GF-D8 (cell line): ENCODE measurements around the gene KRT76.
"Not testable (repeated sequence)": the region's sequence is repeated elsewhere in the genome, so short reads cannot be mapped to it uniquely, and the experiment has no call there.

Source experiments
- DNase-seq: peaks from one replicate; lab custom pipeline; 2025; lab: John Stamatoyannopoulos, UW

KRT76 gene

GRCh38 chr12:52796839-52797528 is 19.8 kb upstream of the KRT76 start:
- DNase-seq = no peak

- no peak for DNase-seq
These were observed 19.3 kb upstream of the KRT76 start for GRCh38 chr12:52796429-52796794.

DNA sequence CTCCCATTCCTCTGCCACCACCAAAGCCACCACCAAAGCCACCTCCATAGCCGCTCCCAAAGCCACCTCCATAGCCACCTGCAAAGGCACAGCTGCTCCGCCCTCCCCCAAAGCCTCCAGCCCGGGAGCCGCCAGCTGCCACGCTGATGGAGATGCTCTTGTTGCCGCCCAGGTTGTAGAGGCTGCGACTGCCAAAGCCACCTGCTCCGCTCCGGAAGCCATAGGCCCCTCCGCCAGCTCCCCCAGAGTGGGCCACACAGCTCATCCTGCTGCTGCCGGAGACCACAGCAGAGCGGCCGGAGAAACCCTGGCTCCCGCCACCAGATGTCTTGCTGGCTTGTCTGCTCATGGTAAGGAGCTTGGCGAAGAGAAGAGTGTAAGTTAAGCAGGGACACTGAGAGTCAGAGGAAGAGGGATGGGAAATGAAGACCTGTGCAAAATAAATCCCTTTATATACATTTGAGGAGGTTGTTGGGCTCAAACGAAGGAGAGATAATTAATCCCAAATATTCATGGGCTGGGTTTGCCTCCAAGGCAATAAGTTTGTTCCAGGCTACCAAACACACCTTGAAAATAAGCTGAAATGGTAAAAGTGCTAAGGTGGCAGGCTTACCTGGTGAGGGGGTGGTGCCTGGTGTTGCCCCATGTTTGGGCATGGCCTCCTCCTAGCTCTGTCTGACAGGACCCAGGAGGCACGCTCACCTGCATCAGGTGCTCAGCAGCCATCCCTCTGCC is 18.7 kb upstream of the KRT76 start, which contains the start of gene KRT3:
TSS of gene KRT3 (minus strand) at position 424 of the 735 bp plus-strand sequence. CDS start at position 349, 75 bp downstream.
- DNase-seq = no peak

GRCh38 chr12:52795332-52795674 is 18.2 kb upstream of the KRT76 start:
- not testable (repeated sequence) for DNase-seq

- no peak for DNase-seq
These were observed 17.6 kb upstream of the KRT76 start for GRCh38 chr12:52794479-52795331.

DNA sequence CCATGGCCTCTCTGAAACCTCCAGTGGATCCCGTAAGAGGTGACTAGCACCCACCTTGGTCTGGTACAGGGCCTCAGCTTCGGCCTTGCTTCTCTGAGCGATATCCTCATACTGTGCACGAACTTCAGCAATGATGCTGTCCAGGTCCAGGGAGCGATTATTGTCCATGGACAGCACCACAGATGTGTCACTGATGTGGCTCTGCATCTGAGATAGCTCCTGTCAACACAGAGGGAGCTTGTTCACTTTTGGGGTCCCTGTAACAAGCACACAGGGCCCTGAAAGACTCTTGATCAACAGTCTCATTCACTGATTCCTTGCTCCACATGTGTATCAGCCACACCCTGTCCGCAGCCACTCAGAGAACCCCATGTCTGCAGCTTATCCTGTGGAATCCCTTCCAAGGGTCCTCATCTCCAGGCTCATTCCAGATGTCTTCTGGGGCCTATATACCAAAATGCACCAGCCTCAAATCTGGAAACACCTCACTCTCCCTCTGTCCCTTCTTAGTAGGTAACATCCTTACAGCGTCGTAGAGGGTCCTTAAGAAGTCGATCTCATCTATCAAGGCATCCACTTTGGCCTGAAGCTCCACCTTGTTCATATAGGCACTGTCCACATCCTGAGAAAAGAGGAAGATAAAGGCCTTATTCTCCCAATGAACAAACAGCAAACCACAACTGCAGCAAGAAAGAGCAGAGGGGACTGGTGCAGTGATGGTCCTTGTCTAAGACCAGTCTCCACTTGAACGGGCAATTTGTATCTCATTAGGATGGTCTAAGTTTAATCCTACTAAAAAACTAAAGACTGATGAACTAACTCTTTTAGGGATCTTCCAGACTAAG is 15.3 kb upstream of the KRT76 start:
- DNase-seq = no peak

DNA sequence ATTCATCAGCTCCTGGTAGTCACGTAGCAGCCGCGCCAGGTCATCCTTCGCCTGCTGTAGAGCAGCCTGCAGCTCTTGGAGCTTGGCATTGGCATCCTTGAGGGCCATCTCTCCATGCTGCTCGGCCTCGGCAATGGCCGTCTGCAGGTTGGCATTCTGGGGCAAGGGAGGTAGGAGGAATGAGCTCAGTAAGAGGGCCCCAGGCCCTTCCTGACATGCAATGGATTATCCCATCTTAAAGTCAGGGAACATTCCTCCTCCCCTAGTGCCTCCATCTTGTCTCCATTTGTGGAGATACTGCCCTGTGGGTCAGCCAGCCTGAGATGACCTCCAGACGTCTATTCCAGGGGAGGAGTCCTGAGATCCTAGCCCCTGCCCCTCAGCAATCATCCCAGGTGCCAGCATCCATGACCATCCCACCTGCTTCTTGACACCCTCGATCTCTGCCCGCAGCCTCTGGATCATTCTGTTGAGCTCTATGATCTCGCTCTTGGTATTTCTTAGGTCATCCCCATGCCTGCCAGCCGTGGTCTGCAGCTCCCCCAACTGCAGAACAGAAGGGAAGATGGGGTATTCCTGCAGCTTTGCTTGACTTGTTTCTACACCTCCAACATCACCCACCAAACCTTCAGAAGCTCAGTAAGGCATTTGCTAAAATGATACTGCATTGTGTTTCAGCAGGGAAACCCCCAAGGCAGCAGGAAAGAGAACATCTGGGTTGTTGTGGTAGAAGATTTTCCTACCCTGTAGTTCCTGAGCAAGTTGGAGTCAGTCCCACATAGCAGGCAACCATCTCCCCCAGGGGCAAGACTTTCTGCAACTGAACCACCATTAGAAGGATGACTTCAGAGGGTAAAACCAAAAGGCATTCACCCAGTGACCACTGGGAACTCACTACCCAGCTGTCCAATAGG is 14.4 kb upstream of the KRT76 start:
- no peak for DNase-seq

- no peak for DNase-seq
These were observed 13.5 kb upstream of the KRT76 start for GRCh38 chr12:52790427-52791270.

GRCh38 chr12:52789637-52790426 is 12.7 kb upstream of the KRT76 start:
- DNase-seq = no peak

GRCh38 chr12:52788876-52789636 is 11.9 kb upstream of the KRT76 start:
- DNase-seq = no peak

GRCh38 chr12:52788192-52788875 is 11.2 kb upstream of the KRT76 start:
- no peak for DNase-seq

DNA sequence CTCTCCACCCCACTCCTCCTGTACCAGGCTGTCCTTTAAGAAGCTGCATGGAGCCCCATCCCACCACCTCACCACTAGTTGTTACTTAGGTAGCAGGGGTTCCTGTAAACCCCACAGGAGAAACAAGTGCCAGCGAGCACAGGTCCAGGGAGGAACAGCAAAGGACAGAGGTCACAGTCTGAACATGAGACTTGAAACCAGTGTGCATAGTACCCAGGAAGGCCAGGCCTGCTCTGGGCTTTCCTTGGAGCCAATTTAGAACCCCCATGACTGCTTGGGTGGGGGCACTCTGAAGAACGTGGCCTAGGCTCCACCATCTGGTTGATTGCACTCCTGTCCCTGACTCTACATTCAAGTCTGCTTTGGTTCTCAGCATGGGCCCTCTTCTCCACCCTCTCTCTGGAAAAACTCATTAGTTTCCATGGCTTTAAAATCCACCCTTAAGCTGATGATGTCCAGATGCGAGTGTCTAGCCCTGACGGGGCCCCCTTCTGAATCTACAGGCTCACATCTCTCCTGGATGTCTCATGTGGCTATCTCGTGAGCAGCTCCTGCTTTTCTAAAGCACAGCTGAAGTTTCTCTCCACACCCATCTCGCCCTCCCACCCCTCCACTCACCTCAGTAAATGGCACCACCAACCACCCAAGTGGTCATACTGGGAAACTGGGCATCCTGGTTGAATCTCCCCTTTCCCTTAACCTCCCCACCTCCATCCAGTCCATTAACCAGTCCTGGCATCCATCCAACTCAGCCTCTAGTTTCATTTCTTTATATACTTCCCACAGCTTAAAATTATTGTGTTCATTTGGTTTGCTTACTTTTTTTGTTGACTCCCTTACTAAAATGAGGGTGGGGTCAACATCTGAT is 10.4 kb upstream of the KRT76 start:
- no peak for DNase-seq

- DNase-seq = no peak
These were observed 7.8 kb upstream of the KRT76 start for GRCh38 chr12:52784909-52785308.

DNA sequence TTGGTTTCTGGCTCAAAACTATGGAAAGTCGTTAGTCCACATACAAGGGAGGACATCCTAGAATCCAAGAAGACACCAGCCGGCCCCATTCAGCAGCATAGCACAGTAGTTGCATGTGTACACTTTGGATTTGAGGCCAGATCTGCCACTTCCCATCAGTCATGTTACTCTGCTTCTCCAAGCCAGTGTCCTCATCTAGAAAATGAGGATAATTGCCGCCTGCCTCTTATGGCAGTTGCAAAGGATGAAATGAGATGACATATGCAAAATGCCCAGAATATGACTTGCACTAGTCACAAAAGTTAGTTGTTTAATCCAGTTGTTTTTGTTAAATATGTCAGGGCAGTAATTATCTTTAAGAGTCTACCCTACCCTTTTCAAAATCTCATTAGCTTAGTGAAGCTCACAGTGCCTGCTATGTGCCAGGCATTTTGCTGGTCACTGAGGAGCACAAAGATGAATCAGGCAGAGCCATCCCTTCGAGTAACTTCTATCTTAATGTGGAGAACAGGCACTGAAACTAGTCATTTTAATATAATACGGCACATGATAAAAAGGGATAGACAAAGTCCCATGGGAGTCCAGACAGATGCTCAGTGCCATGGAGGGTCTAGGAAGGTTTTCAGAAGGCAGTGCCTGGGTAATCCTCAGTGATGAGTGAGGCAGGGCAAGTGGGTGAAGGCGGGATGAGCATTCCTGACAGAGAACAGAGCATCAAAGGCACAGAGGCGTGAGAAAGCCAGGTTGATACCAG is 6.6 kb upstream of the KRT76 start:
- no peak for DNase-seq

DNA sequence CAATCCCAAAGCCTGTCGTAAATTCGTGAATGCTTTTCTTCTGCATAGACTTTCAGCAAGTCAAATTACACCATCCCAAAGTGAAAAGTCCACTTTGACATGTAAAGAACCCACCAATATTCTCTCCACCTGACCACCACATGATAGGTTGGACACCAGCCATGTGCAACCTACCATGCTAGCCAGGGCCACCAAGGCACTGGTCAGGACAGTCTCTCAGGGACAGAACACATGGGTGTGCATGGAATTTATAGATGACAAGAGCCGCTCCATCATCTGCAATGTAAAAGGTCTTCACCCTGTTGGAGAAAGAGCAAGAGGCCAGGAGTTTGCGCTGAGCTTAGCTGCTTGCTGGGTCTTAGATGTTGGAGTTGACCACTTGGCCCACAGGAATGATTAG is 5.4 kb upstream of the KRT76 start:
- no peak for DNase-seq
